Measurements from ENCODE around the gene ALDOB.

Gene ALDOB

GRCh38 chr9:101457003-101457402 is 21.4 kb upstream of the ALDOB start:
- DNase-seq (ENCODE audit: low read depth, low spot score) = peak; percentile 48

- no peak for DNase-seq (ENCODE audit: low read depth, low spot score)
Measured at GRCh38 chr9:101455656-101456240, 20.2 kb upstream of the ALDOB start.

- DNase-seq (ENCODE audit: low read depth, low spot score) = no peak
Measured at GRCh38 chr9:101453776-101454570, 18.4 kb upstream of the ALDOB start.

GRCh38 chr9:101451498-101451897 is 15.9 kb upstream of the ALDOB start:
- no peak for DNase-seq (ENCODE audit: low read depth, low spot score)

GRCh38 chr9:101450931-101451330 is 15.4 kb upstream of the ALDOB start:
- no peak for DNase-seq (ENCODE audit: low read depth, low spot score)

GRCh38 chr9:101449071-101449721 is 13.6 kb upstream of the ALDOB start:
- DNase-seq (ENCODE audit: low read depth, low spot score) = peak; percentile 89

GRCh38 chr9:101448680-101449070 is 13.1 kb upstream of the ALDOB start:
- no peak for DNase-seq (ENCODE audit: low read depth, low spot score)

GRCh38 chr9:101446732-101447131 is 11.2 kb upstream of the ALDOB start:
- no peak for DNase-seq (ENCODE audit: low read depth, low spot score)

- DNase-seq (ENCODE audit: low read depth, low spot score) = no peak
Measured at GRCh38 chr9:101445353-101446029, 9.9 kb upstream of the ALDOB start.

GRCh38 chr9:101443364-101443771 is 7.8 kb upstream of the ALDOB start:
- DNase-seq (ENCODE audit: low read depth, low spot score) = no peak

- no peak for DNase-seq (ENCODE audit: low read depth, low spot score)
Measured at GRCh38 chr9:101442736-101443135, 7.2 kb upstream of the ALDOB start.

GRCh38 chr9:101442318-101442717 is 6.7 kb upstream of the ALDOB start:
- no peak for DNase-seq (ENCODE audit: low read depth, low spot score)

GRCh38 chr9:101440714-101441230 is 5.2 kb upstream of the ALDOB start:
- DNase-seq (ENCODE audit: low read depth, low spot score) = no peak

- no peak for DNase-seq (ENCODE audit: low read depth, low spot score)
Measured at GRCh38 chr9:101438523-101438922, 2.9 kb upstream of the ALDOB start.

- no peak for DNase-seq (ENCODE audit: low read depth, low spot score)
Measured at GRCh38 chr9:101437806-101438232, 2.2 kb upstream of the ALDOB start.

GRCh38 chr9:101434998-101435397 is 576 bp downstream of the ALDOB start:
- no peak for DNase-seq (ENCODE audit: low read depth, low spot score)

GRCh38 chr9:101433229-101433628 is 2.3 kb downstream of the ALDOB start:
- DNase-seq (ENCODE audit: low read depth, low spot score) = no peak

- no peak for DNase-seq (ENCODE audit: low read depth, low spot score)
Measured at GRCh38 chr9:101432740-101433139, 2.8 kb downstream of the ALDOB start.

- no peak for DNase-seq (ENCODE audit: low read depth, low spot score)
Measured at GRCh38 chr9:101432171-101432570, 3.4 kb downstream of the ALDOB start.

GRCh38 chr9:101429736-101430135 is 5.8 kb downstream of the ALDOB start:
- DNase-seq (ENCODE audit: low read depth, low spot score) = no peak

GRCh38 chr9:101428909-101429308 is 6.7 kb downstream of the ALDOB start:
- no peak for DNase-seq (ENCODE audit: low read depth, low spot score)
